GM11168 (cell line): ENCODE measurements around the gene KCNJ8.
"Not testable (repeated sequence)": the region's sequence is repeated elsewhere in the genome, so short reads cannot be mapped to it uniquely, and the experiment has no call there.

ENCODE experiments used
- in situ Hi-C: fragments of 300-500 bp; cut with MboI; formaldehyde crosslinking; loops from one replicate; pipeline ENCODE4 v1.12.0; 2022; ENCODE audit warnings: low sequenced_read_pairs; ENCODE audit not compliant: unreplicated experiment

KCNJ8 gene

DNA sequence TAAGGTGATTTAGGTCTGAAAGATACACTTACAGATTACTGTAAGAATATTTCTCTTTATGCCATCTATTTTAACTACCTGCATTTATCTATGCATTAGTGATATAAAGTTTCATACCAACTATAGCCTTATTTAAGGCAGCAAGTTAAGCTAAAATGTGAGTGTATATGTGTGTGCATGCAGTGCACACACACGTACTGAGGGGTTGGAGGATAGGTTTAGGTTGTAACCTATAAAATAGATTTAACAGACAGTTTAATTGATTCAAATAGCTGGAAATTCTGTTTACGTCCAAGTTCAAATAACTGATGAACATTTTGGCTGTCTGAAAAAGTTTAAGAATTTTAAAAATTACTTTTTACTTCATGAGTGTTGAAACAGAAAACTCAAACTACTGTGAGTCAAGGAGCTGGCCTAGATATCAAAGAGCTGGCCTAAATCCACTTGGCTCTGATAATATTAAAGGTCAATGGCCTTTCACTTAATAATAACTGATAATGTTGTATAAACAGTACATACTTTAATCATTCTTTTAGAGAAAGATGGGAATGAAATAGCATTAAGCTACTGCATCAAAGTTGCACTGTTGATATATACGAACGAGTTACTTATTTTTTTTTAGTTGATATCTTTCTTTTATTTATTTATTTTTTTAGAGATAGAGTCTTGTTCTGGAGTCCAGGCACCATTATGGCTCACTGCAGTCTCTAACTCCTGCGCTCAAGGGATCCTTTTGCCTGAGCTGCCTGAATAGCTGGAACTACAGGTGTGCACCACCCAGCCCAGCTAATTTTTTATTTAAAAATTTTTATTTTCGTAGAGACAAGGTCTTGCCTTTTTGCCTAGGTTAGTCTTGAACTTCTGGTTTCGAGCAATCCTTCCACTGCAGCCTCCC, 13.8 kb upstream of the KCNJ8 start:
- in situ Hi-C loops = no loop called here

- in situ Hi-C loops = no loop called here
Measured at GRCh38 chr12:21786041-21786531, 11.6 kb upstream of the KCNJ8 start.

GRCh38 chr12:21782723-21783122, 8.2 kb upstream of the KCNJ8 start:
- in situ Hi-C loops = not testable (repeated sequence)

- in situ Hi-C loops = no loop called here
Measured at GRCh38 chr12:21780786-21781185, 6.3 kb upstream of the KCNJ8 start.

DNA sequence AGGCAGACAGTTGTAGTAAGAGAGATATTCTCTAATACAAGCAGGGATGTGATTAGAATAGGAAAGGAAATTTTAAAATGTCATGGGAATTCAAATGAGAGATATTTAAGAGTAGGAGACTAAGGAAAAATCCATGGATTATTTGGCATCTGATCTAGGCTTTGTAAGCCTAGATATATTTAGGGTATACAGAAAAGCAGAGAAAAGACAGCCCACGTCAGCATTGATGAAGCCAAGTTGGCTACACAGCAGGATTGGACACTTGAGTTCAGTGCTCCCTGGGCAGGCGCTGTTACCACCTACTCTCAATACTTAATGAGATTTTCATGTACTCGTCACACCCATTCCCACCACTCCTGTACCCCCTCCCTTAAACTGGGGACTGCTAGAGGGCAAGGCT, 1.7 kb upstream of the KCNJ8 start:
- in situ Hi-C loops = no loop called here

DNA sequence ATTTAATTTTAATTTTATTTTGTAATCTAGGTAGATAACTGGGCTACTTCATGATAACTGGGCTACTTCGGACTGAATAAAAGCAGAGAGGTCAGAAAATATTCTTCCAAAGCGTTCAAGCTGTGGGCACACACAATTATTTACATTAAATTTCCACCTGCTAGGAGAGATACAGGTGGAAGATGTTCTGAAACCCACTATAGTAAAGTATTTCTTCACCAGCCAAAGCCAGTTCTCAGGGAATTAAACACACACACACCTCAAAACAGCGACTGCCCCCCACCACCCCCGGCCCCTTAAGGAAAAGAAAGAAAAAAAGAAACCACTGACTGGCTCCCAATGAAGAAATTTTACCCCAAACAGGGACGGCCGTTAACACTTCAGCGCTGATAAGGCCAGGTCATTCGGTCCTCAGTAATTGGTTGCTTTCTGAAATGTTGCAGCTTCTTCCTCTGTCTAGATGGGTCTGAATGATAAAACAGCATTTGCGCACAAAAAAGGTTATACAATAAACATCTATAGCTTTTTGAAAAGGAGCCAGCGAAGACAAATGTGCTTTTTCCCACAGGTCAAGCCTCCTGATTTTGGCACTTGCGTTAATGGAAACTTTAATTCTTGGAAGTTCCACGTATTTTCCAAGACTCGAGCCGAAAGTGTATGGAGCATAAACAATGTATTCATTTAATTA, 771 bp upstream of the KCNJ8 start:
- in situ Hi-C loops = no loop called here

- in situ Hi-C loops = no loop called here
Measured at GRCh38 chr12:21773806-21774205, 700 bp downstream of the KCNJ8 start.

DNA sequence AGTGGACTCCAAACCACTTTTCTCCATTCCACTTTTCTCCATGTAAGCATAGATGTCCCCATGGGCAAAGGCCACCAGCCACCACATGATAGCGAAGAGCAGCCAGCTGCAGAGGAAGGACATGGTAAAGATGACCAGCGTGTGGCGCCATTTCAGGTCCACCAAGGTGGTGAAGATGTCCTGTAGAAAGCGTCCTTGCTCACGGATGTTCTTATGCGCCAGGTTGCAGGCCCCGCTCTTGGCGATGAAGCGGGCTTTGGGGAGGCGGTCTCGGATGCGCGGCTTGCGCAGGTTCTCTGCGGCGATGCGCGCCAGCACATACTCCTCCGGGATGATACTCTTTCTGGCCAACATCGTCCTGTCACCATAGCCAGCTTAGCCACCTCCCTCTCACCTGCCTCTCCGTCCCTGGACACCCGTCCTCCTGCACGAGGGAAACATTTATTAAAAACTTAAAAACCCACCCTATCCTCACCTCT, 1.2 kb downstream of the KCNJ8 start:
- in situ Hi-C loops = no loop called here

DNA sequence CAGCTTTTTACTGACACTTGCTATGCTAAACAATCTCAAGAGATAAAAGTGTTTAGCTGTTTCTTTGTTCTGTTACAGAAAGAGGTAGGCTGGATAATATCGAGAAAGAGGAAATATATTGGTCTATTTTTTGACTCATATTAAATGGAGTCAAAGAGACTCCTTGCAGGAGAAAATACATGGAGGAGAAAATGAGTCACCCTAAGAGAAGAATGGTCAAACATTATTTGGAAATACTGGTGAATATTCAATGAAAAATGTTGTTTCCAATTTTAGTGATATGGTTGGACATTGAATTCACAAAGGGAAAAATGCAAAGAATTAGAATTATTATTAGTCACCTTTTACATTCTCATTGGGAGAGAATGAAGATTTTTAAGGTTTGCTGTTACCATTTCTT, 3.2 kb downstream of the KCNJ8 start:
- in situ Hi-C loops = no loop called here

DNA sequence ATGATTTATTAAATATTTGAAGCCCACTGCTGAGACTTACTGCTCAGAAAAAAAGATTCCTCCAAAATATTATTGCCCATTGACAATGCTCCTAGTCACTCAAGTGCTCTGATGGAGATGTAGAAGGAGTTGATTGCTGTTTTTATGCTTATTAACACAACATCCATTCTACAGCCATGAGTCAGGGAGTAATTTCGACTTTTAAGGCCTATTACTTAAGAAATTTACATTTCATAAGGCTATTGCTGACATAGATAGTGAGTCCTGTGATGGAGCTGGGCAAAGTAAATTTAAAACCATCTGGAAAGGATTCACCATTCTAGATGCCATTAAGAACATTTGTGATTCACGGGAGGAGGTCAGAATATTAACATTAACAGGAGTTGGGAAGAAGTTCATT, 5.2 kb downstream of the KCNJ8 start:
- in situ Hi-C loops = no loop called here

DNA sequence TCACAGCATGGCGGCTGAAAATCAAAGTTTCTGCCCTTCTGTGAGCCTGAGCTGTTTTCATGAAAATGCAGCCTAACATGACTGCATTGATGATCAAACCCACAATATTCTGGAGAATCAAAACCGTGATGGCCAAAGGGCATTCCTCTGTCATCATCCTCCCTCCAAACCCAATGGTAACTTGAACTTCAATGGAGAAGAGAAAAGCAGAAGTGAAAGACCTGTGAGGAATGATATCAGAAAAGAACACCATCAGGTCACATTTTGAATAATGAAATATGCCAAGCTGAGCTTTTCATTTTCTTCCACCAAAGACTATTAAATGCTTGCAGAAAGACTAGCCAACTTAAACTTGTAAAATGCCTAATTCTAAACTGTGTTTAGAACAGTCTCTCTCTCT, 8.1 kb downstream of the KCNJ8 start:
- in situ Hi-C loops = no loop called here

- in situ Hi-C loops = no loop called here
Measured at GRCh38 chr12:21764950-21765349, 9.6 kb downstream of the KCNJ8 start.

GRCh38 chr12:21764065-21764464, 10.4 kb downstream of the KCNJ8 start:
- in situ Hi-C loops = no loop called here

GRCh38 chr12:21763531-21763930, 11.0 kb downstream of the KCNJ8 start:
- in situ Hi-C loops = no loop called here

GRCh38 chr12:21759737-21760136, 14.8 kb downstream of the KCNJ8 start:
- in situ Hi-C loops = no loop called here

- in situ Hi-C loops = no loop called here
Measured at GRCh38 chr12:21757735-21758134, 16.8 kb downstream of the KCNJ8 start.

GRCh38 chr12:21756699-21757098, 17.8 kb downstream of the KCNJ8 start:
- in situ Hi-C loops = no loop called here

- in situ Hi-C loops = no loop called here
Measured at GRCh38 chr12:21751517-21751916, 23.0 kb downstream of the KCNJ8 start.

- in situ Hi-C loops = no loop called here
Measured at GRCh38 chr12:21745258-21745657, 29.2 kb downstream of the KCNJ8 start.

DNA sequence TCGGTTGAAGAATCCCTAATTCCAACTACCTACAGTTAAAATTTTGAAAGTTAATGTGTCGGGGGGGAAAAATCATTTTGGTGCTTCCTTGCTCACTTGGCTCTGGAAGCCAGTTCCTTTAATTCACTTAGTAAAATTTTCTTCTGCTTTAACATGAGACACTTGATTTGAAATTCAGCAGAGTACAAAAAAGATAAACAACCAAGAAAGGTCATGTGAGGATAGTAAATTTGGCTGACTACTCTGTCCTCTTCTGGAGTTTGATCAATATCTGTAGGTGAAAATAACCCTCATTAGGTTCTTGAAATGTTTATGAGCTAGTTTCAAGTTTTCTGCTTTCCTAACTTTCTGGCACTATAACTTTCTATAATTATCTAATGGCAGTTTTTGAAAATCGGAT, 43.4 kb downstream of the KCNJ8 start:
- in situ Hi-C loops = no loop called here

GRCh38 chr12:21725731-21726130, 48.8 kb downstream of the KCNJ8 start:
- in situ Hi-C loops = no loop called here
